Thymus (tissue), 11 donors: ENCODE measurements around the gene MAP7. TPM values are rescaled to one million over a fixed set of nuclear protein-coding genes. Genes with fewer than 3 reads are reported as not detected.
"Not testable (repeated sequence)": the region's sequence is repeated elsewhere in the genome, so short reads cannot be mapped to it uniquely, and the experiment has no call there.

Experiments
- DNase-seq, 9 donors: peaks; one replicate each; pipeline ENCODE4 v3.0.0-alpha.2; 2013; ENCODE audit warnings: low spot score in 9 of 9, low read depth in 6 of 9, missing footprints in 1 of 9
- H3K27ac ChIP-seq, 2 donors: one replicate each; pipeline ENCODE4 v1.5.1; 2013; ENCODE audit warnings: control low read depth in 1 of 2, low read depth in 1 of 2, low read length in 1 of 2, mild to moderate bottlenecking in 1 of 2, moderate library complexity in 1 of 2
- H3K27me3 ChIP-seq, 2 donors: one replicate each; pipeline ENCODE4 v1.5.1; 2013; ENCODE audit warnings: low read length in 1 of 2; ENCODE audit not compliant: control insufficient read depth in 2 of 2, insufficient read depth in 1 of 2
- H3K36me3 ChIP-seq, 2 donors: one replicate each; pipeline ENCODE4 v1.5.1; 2013; ENCODE audit warnings: low read length in 1 of 2, mild to moderate bottlenecking in 1 of 2, moderate library complexity in 1 of 2; ENCODE audit not compliant: control insufficient read depth in 2 of 2, insufficient read depth in 2 of 2
- H3K4me1 ChIP-seq, 2 donors: one replicate each; pipeline ENCODE4 v1.5.1; 2013; ENCODE audit warnings: low read length in 2 of 2; ENCODE audit not compliant: control insufficient read depth in 2 of 2, insufficient read depth in 2 of 2
- H3K4me3 ChIP-seq, 2 donors: one replicate each; pipeline ENCODE4 v1.5.1; 2013; ENCODE audit warnings: low read length in 2 of 2, control low read depth in 1 of 2, mild to moderate bottlenecking in 1 of 2
- H3K9me3 ChIP-seq, 2 donors: one replicate each; pipeline ENCODE4 v1.5.1; 2013; ENCODE audit warnings: low read length in 1 of 2, mild to moderate bottlenecking in 1 of 2; ENCODE audit not compliant: control insufficient read depth in 2 of 2, insufficient read depth in 1 of 2
- WGBS: extraction: QIAGEN DNeasy Blood & Tissue Kit; methylation state at CpG from one replicate; pipeline ENCODE4 v1.1.7; 2013; 5-methylcytosine and 5-hydroxymethylcytosine counted together
- polyA plus RNA-seq: library from polyadenylated mRNA; stranded (reverse); fragments of 200-250 nt; gene quantifications from one replicate; pipeline ENCODE4 v1.2.3, GENCODE V29; 2013
- total RNA-seq: library from RNA; stranded (reverse); fragments of 120-200 nt; gene quantifications from one replicate; pipeline ENCODE4 v1.2.4, GENCODE V29; 2013
- donor health status: healthy.

MAP7 gene
- total and polyA plus RNA-seq, 2 donors, result 2.5 to 7.8 TPM

DNA sequence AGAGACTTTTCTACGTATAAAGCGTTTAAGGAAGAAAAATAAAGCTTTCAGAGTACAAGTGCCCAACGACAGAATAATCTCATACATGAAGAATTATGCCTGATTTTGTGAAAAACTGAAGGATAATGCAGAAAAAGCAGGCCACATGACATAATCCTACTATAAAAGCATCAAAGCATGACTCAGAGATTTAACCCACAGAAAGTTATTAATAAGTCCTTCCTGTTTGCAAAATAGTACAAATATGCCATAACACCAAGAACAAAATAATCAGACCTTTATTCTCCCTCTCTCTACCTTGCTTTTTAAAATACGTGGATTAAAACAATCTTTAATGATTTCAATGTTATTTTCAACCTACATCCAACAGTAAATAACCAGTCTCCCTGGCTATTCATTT is 142.0 kb downstream of the MAP7 start:
- Histone ChIP-seq H3K27me3 (no peaks in the 10 kb centered on the region), H3K36me3 (no peaks in the 10 kb centered on the region), H3K27ac (no peak overlapping the region), H3K4me3 (no peak overlapping the region), H3K4me1 (no peaks in the 10 kb centered on the region), H3K9me3 (no peaks in the 10 kb centered on the region)
- WGBS, result 76% methylated on average over 4 of the region's 4 CpGs
- no peak for DNase-seq

DNA sequence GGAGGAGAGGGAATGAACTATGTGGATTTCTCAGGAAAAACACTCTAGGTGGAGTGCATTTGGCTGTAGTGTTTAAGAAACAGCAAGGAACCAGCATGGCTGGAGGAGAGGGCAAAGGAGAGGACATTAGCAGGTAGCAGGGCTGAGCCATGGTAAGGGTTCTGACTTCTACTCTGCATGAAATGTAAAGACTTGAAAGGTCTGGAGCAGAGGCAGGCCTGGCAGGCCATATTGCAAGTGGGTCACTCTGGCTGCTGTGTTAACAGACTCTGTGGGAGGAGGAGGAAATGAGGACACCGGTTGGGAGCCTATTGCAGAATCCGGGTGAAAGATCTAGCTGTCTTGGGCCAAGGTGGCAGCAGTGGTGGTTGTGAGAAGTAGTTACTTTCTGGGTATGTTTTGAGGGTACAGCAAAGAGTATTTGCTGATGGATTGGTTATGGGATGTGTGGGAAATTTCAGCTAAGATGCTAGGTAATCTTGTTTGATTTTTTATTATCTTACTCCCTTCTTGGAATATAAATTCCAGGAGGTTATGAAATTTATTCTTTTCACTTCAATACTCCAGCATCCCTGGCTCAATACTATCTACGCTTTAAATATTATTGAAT is 144.7 kb downstream of the MAP7 start:
- no peak for DNase-seq
- 97% methylated on average over 3 of the region's 3 CpGs for WGBS
- no peaks in the 10 kb centered on the region for H3K36me3 ChIP-seq

DNA sequence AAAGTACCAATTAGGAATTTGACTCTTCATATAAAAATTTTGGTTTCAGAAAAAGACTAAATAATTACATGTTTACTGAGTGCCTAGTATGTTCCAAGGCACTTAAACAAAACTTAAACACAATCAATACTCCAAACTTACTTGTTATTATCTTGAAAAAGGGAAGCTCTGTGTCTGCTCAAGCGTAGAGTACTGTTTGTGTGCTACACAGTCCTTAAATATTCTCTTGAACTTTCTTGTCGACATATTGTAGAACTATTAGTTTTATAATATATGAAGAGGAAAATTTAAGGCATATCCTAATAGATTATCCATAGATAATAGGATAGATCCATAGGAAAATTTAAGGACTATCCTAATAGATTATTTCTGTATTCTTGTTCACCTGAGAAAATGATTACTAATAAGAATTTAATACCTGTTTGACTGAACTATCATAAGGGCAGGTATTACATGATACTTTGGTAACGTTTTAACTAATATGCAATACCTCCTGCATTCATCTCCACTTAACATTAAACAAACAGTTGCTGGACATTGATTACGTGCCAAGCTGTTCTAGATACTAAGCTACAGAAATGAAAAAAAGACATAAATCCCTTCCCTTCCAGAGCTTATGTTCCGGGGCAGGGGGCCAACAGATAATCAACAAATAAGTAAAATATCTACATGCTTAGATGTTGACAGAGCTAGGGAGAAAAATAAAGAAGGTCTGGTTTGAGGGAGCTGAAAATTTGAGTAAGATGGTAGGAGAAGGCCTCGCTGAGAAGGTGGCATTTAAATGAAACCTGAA is 145.4 kb downstream of the MAP7 start:
- H3K4me1 ChIP-seq, result no peaks in the 10 kb centered on the region
- DNase-seq, result no peak
- H3K36me3 ChIP-seq, result no peaks in the 10 kb centered on the region
- no peak overlapping the region for H3K27ac ChIP-seq
- no peaks in the 10 kb centered on the region for H3K27me3 ChIP-seq
- no peaks in the 10 kb centered on the region for H3K9me3 ChIP-seq
- H3K4me3 ChIP-seq, result no peak overlapping the region
- WGBS, result 97% methylated on average over 6 of the region's 6 CpGs

More for the DNA sequence above, 144.7 kb downstream of the MAP7 start:
- Histone ChIP-seq H3K4me1 (no peaks in the 10 kb centered on the region), H3K27ac (no peak overlapping the region), H3K27me3 (no peaks in the 10 kb centered on the region), H3K9me3 (no peaks in the 10 kb centered on the region), H3K4me3 (no peak overlapping the region)

DNA sequence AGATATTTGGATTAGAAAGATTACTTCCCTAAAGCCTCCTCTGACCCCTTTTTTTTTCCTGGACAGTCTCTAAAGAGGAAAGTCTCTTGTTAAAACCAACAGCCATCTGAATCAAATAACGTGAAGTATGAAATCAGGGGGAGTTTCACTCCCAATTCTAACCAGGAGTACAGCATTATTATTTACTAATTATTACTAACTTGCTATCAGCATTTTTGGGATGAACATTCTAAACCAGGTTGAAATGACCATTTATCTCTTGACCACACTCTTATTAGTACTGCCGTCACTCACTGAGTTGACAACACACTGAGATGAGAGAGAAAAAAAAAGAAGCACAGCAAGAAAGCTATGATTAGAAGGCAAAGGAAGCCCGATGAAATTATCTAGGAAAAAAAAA is 146.2 kb downstream of the MAP7 start:
- Histone ChIP-seq H3K4me3 (no peak overlapping the region), H3K27ac (no peak overlapping the region), H3K27me3 (no peaks in the 10 kb centered on the region), H3K9me3 (no peaks in the 10 kb centered on the region), H3K36me3 (no peaks in the 10 kb centered on the region), H3K4me1 (no peaks in the 10 kb centered on the region)
- 97% methylated on average over 3 of the region's 3 CpGs for WGBS
- no peak for DNase-seq

DNA sequence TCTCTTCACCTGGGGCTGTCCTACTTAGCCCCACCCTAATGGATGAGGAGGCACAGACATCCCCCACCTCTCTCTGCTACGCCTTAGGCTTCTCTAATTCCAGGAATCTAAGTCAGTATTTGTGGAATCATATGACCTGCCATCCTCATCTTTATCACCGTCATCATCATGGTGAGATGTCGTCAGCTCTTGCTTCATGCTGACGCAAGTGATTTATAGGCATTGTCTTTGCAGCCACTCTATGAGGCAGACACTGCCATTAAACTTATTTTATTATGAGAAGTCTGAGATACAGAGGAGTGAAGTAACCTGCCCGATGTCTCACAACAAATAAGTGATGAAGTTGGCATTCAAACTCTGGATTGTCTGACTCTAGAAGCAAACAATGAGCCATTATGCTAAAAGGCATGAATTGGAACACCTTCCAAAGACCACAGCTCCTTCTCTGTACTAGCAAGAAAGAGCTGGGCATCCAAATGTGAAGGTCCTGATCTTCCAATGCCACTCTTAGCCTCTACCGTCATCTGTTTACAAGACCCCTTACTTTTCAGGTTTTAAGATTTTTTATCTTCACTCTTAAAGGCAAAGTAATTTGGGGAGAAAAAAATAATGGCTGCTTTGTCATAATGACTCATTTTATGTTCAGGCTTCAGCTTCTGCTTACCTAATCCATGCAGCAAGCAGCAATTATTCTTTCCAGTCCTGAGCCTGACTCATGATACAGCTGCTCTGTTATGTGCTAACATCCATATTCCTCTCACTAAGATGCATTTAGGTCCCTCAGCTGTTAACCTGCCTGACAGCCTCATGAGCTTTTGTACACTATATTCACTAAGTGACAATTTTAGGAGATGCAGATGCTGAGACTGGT is 146.9 kb downstream of the MAP7 start:
- Histone ChIP-seq H3K4me1 (no peaks in the 10 kb centered on the region), H3K9me3 (no peaks in the 10 kb centered on the region), H3K27ac (no peak overlapping the region), H3K36me3 (no peaks in the 10 kb centered on the region), H3K27me3 (no peaks in the 10 kb centered on the region), H3K4me3 (no peak overlapping the region)
- DNase-seq, result no peak
- 96% methylated on average over 6 of the region's 6 CpGs for WGBS

DNA sequence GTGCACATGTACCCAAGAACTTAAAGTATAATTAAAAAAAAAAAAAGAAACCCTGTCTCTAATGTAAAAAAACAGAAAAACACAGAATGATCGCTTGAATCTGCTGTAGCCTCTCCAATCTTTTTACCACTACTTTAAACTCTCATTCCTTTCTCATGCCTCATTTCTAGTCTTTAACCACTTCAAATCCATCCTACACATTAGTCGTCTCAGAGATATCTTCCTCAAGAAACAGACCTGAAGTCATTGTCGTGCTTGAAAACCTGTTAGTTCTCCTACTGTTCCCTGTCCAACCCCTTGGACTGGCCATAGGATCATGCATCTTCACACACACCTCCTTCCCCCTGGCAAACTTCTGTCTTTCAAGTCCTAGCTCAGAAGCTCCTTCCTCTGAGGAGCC is 148.5 kb downstream of the MAP7 start:
- Histone ChIP-seq H3K27me3 (no peaks in the 10 kb centered on the region), H3K4me3 (no peak overlapping the region), H3K27ac (no peak overlapping the region), H3K36me3 (no peaks in the 10 kb centered on the region), H3K4me1 (no peaks in the 10 kb centered on the region), H3K9me3 (no peaks in the 10 kb centered on the region)
- 97% methylated on average over 3 of the region's 3 CpGs for WGBS
- no peak for DNase-seq

DNA sequence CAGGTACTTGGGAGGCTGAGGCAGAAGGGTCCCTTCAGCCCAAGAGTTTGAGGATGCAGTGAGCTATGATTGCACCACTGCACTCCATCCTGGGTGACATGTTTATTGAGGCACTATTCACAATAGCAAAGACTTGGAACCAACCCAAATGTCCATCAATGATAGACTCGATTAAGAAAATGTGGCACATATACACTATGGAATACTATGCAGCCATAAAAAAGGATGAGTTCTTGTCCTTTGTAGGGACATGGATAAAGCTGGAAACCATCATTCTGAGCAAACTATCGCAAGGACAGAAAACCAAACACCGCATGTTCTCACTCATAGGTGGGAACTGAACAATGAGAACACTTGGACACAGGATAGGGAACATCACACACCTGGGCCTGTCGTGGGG is 149.0 kb downstream of the MAP7 start:
- not testable (repeated sequence) for H3K36me3 ChIP-seq, H3K4me3 ChIP-seq, H3K27me3 ChIP-seq, DNase-seq, H3K4me1 ChIP-seq, H3K27ac ChIP-seq, H3K9me3 ChIP-seq
- whole genome bisulfite sequencing, result 96% methylated on average over 4 of the region's 4 CpGs

DNA sequence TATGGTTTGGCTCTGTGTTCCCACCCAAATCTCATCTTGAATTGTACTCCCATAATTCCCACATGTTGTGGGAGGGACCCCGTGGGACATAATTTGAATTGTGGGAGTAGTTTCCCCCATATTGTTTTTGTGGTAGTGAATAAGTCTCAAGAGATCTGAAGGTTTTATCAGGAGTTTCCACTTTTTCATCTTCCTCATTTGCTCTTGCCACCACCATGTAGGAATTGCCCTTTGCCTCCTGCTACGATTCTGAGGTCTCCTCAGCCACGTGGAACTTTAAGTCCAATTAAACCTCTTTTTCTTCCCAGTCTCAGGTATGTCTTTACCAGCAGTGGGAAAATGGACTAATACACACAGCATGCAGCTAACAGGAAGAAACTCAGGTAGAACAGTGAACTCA is 151.8 kb downstream of the MAP7 start:
- 95% methylated on average over 3 of the region's 3 CpGs for WGBS
- no peak overlapping the region for H3K4me3 ChIP-seq
- H3K36me3 ChIP-seq, result no peaks in the 10 kb centered on the region
- no peaks in the 10 kb centered on the region for H3K4me1 ChIP-seq
- H3K27ac ChIP-seq, result no peak overlapping the region
- H3K9me3 ChIP-seq, result no peaks in the 10 kb centered on the region
- DNase-seq, result no peak
- H3K27me3 ChIP-seq, result no peaks in the 10 kb centered on the region

DNA sequence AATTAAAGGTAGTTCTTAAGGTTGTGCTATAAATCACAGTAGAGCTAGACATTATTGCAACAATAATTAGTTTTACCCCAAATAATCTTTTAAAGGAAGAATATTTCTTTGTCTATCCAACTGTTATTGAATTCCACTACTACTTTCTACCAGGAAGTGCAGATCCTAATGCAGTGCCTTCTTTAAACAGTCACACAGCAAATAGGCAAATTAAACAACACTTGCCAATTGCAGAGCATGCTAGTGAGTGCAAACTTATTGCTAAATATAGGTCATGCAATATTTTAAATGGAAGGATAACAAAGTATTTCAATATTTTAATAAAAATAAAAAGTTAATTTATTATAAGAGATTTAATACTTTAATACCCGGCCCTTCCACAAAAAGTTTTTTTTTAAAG is 153.3 kb downstream of the MAP7 start:
- DNase-seq, result no peak
- H3K4me3 ChIP-seq, result no peak overlapping the region
- no peaks in the 10 kb centered on the region for H3K27me3 ChIP-seq
- no peaks in the 10 kb centered on the region for H3K9me3 ChIP-seq
- no peaks in the 10 kb centered on the region for H3K4me1 ChIP-seq
- no peaks in the 10 kb centered on the region for H3K36me3 ChIP-seq
- WGBS, result 97% methylated on average over 1 of the region's 1 CpG
- H3K27ac ChIP-seq, result no peak overlapping the region
